Fibroblast of skin of back (primary cell): ENCODE measurements around the gene PGAM2.

Source experiments
- DNase-seq: peaks from one replicate; pipeline ENCODE4 v3.0.0-alpha.2; 2013

Gene PGAM2

GRCh38 chr7:44064791-44065430, 456 bp downstream of the PGAM2 start:
- no peak for DNase-seq

- DNase-seq: no peak
Measured at GRCh38 chr7:44063894-44064651, 1.3 kb downstream of the PGAM2 start.

GRCh38 chr7:44063547-44063893, 1.8 kb downstream of the PGAM2 start:
- no peak for DNase-seq

GRCh38 chr7:44062903-44063295, 2.5 kb downstream of the PGAM2 start:
- no peak for DNase-seq

GRCh38 chr7:44062180-44062902, 3.0 kb downstream of the PGAM2 start:
- no peak for DNase-seq

- no peak for DNase-seq
Measured at GRCh38 chr7:44061645-44062179, 3.7 kb downstream of the PGAM2 start.

GRCh38 chr7:44060948-44061644, 4.3 kb downstream of the PGAM2 start:
- no peak for DNase-seq

GRCh38 chr7:44060091-44060947, 5.0 kb downstream of the PGAM2 start:
- no peak for DNase-seq

- DNase-seq: no peak
Measured at GRCh38 chr7:44059219-44060090, 5.9 kb downstream of the PGAM2 start.

GRCh38 chr7:44058759-44059218, 6.6 kb downstream of the PGAM2 start:
- DNase-seq: no peak

- DNase-seq: no peak
Measured at GRCh38 chr7:44057849-44058758, 7.3 kb downstream of the PGAM2 start.

- no peak for DNase-seq
Measured at GRCh38 chr7:44057181-44057848, 8.1 kb downstream of the PGAM2 start.

GRCh38 chr7:44056681-44057080, 8.7 kb downstream of the PGAM2 start:
- DNase-seq: no peak

GRCh38 chr7:44052771-44053365, 12.5 kb downstream of the PGAM2 start:
- no peak for DNase-seq

- no peak for DNase-seq
Measured at GRCh38 chr7:44051611-44052220, 13.7 kb downstream of the PGAM2 start.

- DNase-seq: no peak
Measured at GRCh38 chr7:44050915-44051560, 14.3 kb downstream of the PGAM2 start.

- DNase-seq: no peak
Measured at GRCh38 chr7:44050121-44050914, 15.0 kb downstream of the PGAM2 start.
